Panc1 (cell line): ENCODE measurements around the gene ARHGEF38.

ENCODE experiments used
- POLR2AphosphoS5 ChIP-seq: IDR thresholded peaks from 2 replicates; pipeline ENCODE4 v1.6.1; 2012; ENCODE audit warnings: mild to moderate bottlenecking, low read depth, low read length, moderate library complexity
- TF ChIP-seq, protein P1 (sequence below): fragments of 450-650 bp; IDR thresholded peaks from 2 replicates; pipeline ENCODE4 v1.5.1; 2017; ENCODE audit warnings: mild to moderate bottlenecking
- TF ChIP-seq, protein P2 (sequence below), 2 experiments: IDR thresholded peaks; 2 replicates each; pipeline ENCODE4 v1.6.1; 2011 to 2012; ENCODE audit warnings: low read depth in 2 of 2, control low read depth in 1 of 2, low read length in 1 of 2, mild to moderate bottlenecking in 1 of 2, moderate library complexity in 1 of 2; ENCODE audit not compliant: insufficient read depth in 1 of 2

DNA sequence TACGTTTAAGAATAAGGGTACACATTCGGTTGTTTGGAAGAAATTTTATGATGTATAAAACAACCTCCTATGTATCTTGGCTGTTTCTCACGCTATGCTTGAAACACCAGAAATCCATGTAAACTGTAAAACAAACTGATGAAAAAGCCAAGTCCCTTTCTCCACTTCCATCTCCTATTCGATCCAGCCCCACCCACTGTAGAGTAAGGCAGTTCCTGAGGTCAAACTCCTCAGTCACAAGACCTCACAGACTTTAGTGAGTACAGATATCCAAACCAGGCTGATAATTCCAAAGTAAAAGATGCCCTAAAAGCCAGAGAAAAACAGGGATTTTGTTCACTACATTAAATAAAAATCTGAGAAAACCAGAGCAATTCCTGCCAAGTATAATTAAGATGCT is 45.6 kb downstream of the ARHGEF38 start:
- TF ChIP-seq, protein P1, sequence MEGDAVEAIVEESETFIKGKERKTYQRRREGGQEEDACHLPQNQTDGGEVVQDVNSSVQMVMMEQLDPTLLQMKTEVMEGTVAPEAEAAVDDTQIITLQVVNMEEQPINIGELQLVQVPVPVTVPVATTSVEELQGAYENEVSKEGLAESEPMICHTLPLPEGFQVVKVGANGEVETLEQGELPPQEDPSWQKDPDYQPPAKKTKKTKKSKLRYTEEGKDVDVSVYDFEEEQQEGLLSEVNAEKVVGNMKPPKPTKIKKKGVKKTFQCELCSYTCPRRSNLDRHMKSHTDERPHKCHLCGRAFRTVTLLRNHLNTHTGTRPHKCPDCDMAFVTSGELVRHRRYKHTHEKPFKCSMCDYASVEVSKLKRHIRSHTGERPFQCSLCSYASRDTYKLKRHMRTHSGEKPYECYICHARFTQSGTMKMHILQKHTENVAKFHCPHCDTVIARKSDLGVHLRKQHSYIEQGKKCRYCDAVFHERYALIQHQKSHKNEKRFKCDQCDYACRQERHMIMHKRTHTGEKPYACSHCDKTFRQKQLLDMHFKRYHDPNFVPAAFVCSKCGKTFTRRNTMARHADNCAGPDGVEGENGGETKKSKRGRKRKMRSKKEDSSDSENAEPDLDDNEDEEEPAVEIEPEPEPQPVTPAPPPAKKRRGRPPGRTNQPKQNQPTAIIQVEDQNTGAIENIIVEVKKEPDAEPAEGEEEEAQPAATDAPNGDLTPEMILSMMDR = no peak
- TF ChIP-seq, protein P2, sequence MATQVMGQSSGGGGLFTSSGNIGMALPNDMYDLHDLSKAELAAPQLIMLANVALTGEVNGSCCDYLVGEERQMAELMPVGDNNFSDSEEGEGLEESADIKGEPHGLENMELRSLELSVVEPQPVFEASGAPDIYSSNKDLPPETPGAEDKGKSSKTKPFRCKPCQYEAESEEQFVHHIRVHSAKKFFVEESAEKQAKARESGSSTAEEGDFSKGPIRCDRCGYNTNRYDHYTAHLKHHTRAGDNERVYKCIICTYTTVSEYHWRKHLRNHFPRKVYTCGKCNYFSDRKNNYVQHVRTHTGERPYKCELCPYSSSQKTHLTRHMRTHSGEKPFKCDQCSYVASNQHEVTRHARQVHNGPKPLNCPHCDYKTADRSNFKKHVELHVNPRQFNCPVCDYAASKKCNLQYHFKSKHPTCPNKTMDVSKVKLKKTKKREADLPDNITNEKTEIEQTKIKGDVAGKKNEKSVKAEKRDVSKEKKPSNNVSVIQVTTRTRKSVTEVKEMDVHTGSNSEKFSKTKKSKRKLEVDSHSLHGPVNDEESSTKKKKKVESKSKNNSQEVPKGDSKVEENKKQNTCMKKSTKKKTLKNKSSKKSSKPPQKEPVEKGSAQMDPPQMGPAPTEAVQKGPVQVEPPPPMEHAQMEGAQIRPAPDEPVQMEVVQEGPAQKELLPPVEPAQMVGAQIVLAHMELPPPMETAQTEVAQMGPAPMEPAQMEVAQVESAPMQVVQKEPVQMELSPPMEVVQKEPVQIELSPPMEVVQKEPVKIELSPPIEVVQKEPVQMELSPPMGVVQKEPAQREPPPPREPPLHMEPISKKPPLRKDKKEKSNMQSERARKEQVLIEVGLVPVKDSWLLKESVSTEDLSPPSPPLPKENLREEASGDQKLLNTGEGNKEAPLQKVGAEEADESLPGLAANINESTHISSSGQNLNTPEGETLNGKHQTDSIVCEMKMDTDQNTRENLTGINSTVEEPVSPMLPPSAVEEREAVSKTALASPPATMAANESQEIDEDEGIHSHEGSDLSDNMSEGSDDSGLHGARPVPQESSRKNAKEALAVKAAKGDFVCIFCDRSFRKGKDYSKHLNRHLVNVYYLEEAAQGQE (IDR thresholded peaks at IDR 0.05; ENCODE audit: insufficient read depth in 1 of 2, low read depth in 2 of 2, low read length in 1 of 2) = no peak
- no peak for TF ChIP-seq POLR2AphosphoS5
